Measurements from ENCODE around the gene ASS1.

ASS1 gene

GRCh38 chr9:130500340-130501180, 55.8 kb downstream of the ASS1 start:
- no peak for DNase-seq

DNA sequence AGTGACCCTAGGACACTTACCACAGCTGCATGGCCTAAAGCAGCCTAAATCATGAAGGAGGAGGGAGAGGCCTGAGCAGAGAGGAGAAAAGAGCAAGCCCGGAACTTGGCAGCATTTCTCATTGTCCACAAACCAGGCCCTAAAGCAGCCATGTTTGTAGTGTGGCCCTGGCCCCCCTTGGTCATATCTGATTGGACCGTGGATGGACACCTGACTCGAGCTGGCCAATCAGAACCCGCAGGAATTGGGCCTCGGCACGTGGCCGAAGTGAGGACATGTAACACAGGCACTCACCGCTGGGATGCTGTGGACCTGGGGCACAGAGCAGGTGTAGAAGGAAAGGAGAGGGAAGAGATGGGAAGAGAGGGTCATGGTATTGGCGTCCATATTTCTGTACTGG, 56.9 kb downstream of the ASS1 start:
- DNase-seq, result no peak

GRCh38 chr9:130508218-130508617, 63.5 kb downstream of the ASS1 start:
- DNase-seq, result no peak

DNA sequence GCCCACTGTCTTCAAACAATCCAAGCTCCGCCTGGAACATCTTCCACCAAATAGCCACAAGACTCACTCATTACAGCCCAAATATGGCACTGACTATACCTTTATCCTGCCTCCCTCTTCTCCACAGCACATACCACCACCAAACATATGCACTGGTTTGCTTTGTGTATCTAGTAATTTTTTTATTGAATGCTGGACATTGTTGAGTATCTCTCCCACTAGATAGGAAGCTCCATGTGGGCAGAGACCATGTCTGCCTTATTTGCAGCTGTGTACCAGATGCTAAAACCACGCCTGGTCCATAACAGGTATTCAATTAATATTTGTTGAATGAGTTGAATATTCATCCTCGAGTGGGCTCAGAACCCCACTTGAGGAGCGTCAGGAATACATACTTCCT, 67.4 kb downstream of the ASS1 start:
- no peak for DNase-seq

- DNase-seq, result no peak
Observed at GRCh38 chr9:130513078-130513477, 68.3 kb downstream of the ASS1 start.

DNA sequence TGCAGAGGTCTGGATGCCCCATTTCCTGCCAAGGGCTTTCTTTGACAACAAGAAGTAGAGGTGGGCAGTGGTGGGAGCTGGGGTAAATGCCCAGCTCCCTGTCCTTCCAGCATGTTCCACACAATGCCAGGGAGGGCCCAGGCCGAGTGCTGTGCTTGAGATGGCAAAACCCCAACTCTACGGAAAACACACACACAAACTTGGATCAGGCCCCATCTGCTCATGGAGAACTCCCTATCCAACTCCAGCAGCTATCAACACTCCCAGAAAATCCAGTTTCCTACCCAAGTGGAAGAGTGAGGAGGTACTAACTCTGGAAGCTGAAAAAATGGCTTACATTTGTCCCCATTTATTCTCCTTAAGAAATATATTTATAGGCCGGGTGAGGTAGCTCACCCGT, 73.5 kb downstream of the ASS1 start:
- no peak for DNase-seq

DNA sequence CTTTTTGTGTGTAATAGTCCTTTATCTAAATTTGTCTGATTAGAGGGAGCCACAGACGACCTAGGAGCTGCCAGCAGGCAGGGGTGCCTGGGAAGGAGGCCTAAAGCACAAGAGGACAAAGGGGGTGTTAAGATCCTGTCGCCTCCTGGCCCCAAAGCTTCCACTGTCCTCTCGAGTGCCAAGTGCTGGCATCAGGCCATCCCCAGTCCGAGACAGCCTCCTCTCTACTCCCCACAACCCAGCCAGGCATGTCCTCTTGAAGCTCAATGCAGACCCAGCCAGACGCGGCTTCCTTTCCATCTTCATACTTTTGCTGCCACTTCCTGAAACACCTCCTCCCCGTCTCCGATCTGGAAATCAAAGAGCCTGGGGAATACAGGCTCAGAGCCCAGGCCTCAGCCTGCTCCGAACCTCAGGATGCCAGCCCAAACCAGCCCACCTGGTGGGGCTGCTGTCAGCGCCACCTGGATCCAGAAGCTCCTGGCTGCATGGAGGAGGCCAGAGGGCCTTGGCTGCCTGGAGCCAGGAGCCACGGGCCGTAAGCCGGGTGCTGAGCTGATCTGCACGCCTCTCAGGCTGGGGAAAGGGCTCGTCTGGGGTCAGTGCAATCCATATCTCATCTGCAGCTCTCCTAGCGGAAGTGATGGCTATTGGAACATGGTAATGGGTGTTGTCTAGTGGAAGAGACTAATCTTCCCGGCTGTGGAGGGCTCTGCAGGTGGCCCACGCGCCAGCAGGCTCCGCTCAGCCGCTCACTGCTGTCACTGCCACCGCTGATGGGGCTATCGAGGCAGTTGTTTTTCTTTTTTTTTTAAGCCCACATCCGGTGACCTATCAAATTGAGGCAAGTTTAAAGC, 74.4 kb downstream of the ASS1 start:
- DNase-seq, result no peak

DNA sequence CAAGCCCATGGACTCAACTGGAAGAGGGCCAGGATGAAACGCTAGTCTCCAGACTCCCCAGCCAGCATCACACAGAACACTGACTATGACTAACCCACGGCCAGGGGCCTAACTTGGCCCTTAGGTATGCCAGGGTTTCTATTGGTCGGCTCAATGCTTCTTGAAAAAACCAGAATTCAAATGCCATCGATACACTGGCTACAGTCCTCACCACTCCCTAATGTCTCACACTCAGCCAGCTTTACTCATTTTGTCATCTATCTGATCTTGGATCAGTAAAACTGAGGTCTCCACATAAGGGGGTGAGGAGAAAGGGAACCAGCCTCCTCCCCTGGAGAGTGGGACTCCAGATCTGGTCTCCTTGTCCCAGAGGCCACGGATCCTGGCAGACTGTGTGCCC, 75.2 kb downstream of the ASS1 start:
- no peak for DNase-seq

- no peak for DNase-seq
Observed at GRCh38 chr9:130521715-130522114, 77.0 kb downstream of the ASS1 start.

- no peak for DNase-seq
Observed at GRCh38 chr9:130522233-130522808, 77.6 kb downstream of the ASS1 start.

DNA sequence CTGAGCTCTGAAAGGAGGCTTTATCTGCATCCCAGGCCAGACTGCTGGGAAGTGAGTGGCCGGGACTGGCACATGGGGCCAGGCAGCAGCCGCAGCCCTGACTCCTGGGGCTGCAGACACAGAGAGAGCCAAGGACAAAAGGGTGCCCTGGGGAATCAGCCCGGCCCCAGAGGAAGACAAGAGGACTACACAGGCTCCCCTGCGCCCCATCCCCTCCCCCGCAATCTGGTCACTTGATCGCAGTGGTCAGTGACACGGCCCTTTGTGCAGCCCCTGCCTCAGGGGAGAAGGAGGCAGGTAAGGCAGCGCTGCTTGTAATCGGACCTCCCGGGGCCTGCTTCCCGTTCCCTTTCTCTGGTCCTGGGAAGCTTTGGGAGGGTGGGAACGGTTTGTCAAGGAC, 79.2 kb downstream of the ASS1 start:
- no peak for DNase-seq

DNA sequence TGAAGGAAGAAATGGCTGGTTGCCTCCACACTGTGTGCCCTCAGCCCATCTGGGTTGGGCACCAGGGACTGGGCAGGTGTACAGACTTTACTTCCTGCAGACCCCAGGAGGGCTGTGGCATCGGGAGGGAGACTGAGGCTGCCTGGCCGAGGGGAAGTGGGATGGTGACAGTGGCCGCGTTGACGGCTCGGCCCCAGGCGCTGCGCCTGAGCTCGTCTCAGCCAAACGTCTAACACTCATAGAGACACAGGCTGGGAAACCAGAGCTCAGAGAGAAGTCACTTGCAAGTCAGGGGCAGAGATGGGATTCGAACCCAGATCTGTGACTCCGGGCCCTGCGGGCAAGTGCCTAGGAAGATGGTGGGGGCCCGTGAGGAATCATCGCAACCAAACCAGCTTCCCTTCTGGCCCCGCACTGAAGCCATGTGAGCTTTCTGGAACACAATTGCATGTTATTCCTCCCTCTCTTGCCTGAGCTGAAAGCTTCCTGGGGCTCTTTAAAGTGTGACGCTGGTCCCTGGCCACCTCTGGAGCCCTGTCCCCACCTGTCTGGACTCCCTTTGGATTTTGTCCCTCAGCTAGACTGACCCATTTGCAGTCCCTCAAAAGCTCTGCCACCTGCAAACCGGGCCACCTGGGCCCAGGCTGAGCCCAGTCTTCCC, 81.6 kb downstream of the ASS1 start:
- DNase-seq, result no peak

GRCh38 chr9:130526854-130527650, 82.3 kb downstream of the ASS1 start:
- no peak for DNase-seq

DNA sequence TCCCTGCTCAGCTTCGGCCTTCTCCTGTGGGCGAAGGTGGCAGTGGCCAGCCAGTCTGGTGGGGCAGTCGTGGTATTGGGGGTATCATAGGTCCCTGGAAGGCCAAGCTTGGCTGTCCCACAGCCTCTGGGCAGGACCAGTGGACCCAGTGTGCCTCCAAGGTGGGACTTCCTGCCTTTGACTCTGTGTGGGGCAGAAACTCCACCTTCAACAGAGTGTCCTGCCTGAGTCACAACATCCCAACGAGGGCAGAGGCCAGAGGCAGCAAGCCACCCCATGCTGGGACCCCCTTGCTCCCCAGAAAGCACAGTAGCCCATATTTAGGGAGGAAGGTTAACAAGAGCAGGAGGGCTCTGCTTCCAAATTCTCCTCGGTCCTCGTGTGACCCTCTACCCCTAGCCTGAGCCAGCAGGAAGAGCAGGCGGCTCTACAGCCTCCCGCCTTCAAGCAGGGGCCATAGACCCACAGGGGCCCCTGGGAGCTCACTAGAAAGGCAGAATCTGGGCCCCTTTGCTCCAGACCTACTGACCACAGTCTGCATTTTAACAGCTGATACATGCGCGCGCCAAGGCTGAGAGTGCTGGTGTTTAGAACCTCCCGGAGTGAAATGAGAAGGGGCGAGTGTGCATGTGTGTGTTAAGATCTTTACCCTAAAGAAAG, 83.0 kb downstream of the ASS1 start:
- no peak for DNase-seq

DNA sequence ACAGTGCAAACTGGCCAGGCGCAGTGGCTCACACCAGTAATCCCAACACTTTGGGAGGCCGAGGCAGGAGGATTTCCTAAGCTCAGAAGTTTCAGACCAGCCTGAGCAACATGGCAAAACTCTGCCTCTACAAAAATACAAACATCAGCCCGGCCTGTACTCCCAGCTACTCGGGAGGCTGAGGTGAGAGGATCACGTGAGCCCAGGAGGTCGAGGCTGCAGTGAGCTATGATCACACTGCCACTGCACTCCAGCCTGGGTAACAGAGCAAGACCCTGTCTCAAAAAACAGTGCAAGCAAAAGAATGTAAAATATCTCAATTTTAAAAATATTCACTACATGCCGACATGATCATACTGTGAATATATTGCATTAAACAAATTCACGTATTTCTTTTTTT, 83.9 kb downstream of the ASS1 start:
- no peak for DNase-seq

GRCh38 chr9:130530938-130531337, 86.2 kb downstream of the ASS1 start:
- DNase-seq, result no peak

- no peak for DNase-seq
Observed at GRCh38 chr9:130531670-130532069, 86.9 kb downstream of the ASS1 start.

- no peak for DNase-seq
Observed at GRCh38 chr9:130532426-130533080, 87.8 kb downstream of the ASS1 start.

- DNase-seq, result no peak
Observed at GRCh38 chr9:130535818-130536521, 91.2 kb downstream of the ASS1 start.

GRCh38 chr9:130536701-130537107, 91.9 kb downstream of the ASS1 start:
- DNase-seq, result no peak

Data from NCI-H1930 (cell line).